GM21723 (cell line): ENCODE measurements around the gene KLRC1.
"Not testable (repeated sequence)": the region's sequence is repeated elsewhere in the genome, so short reads cannot be mapped to it uniquely, and the experiment has no call there.

Experiments
- ATAC-seq: cut with Tn5 transposase; IDR thresholded peaks from one replicate; pipeline ENCODE4 v1.9.1; 2021; ENCODE audit warnings: mild to moderate bottlenecking, moderate library complexity; ENCODE audit not compliant: unreplicated experiment

The KLRC1 gene

DNA sequence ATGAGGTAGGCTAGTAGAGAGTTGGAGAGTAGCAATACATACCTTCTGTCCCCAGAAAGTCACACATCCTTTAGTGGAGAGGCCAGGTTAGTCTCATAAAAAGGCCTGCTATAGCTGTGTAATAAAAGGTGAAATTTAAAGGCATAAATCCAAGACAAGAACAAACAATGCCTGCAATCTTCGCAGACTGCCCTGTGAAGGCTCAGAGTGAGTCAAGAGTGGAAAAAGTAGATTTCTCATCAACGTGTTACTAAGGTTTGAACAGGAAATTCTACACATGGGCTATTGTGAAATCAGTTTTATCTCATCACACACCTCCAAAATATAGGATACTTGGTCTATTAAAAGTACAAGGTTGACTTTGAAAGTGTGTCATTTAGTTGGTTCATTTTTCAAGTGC is at the start of gene KLRC1:
Gene KLRC1 (minus strand): TSS at position 222 of the 400 bp plus-strand sequence. CDS start 2,221 bp downstream, outside the sequence.
- ATAC-seq: no peak

DNA sequence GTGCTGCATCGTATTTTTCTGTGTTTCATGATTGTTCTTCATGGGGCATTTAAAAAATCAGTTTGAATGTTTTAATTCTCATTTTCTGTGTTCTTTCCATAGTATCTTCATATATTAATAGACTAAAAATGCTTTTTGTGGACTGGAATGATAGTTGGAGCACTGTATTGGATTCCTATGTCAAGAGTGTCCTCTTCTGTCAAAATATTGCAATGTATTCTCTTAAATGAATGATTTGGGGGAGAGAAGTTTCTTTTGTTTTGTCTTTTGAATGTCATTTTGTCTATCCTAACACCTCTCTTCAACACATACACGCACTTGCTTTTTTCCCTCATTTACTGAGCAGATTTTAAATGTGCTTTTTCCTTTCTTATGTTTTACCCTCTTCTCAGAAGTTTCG is 47.9 kb upstream of the KLRC1 start:
- no peak for ATAC-seq

DNA sequence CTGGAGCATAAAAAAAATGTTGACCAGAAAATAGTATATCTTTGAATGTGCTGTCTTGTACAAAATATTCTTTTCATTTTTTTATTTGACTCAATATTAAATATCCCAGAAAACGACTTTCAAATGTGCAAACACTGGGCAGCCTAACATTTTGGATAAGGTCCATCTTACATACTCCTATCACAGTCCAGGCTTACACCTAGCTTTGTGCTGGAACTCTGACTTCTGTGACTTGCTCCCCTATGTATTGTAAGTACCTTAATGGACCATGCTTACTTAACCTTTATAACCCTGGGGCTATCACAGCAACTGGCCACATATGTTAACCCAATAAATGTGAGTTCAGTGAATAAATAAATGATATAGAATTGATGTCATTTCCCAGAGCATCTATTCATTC is 44.9 kb upstream of the KLRC1 start:
- ATAC-seq: no peak

- ATAC-seq: no peak
Observed at GRCh38 chr12:10497602-10498001, 44.4 kb upstream of the KLRC1 start.

- no peak for ATAC-seq
Observed at GRCh38 chr12:10491766-10492165, 38.6 kb upstream of the KLRC1 start.

DNA sequence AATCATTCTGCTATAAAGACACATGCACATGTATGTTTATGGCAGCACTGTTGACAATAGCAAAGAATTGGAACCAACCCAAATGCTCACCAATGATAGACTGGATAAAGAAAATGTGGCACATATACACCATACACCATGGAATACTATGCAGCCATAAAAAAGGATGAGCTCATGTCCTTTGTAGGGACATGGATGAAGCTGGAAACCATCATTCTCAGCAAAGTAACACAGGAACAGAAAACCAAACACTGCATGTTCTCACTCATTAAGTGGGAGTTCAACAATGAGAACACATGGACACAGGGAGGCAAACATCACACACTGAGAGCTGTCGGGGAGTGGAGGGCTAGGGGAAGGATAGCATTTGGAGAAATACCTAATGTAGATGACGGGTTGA is 34.2 kb upstream of the KLRC1 start:
- not testable (repeated sequence) for ATAC-seq

DNA sequence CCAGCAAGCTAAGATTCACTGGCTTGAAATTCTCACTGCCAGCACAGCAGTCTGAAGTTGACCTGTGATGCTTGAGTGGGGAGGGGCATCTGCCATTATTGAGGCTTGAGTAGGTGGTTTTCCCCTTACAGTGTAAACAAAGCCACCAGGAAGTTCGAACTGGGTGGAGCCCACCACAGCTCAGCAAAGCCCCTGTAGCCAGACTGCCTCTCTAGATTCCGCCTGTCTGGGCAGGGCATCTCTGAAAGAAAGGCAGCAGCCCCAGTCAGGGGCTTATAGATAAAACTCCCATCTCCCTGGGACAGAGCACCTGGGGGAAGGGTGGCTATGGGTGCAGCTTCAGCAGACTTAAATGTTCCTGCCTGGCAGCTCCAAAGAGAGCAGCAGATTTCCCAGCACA is 28.7 kb upstream of the KLRC1 start:
- not testable (repeated sequence) for ATAC-seq

DNA sequence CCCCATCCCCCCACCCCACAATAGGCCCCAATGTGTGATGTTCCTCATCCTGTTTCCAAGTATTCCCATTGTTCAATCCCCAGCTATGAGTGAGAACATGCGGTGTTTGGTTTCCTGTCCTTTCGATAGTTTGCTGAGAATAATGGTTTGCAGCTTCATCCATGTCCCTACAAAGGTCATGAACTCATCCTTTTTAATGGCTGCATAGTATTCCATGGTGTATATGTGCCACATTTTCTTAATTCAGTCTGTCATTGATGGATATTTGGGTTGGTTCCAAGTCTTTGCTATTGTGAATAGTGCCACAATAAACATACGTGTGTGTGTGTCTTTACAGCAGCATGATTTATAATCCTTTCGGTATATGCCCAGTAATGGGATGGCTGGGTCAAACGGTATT is 19.6 kb upstream of the KLRC1 start:
- not testable (repeated sequence) for ATAC-seq

GRCh38 chr12:10469701-10470100 is 16.5 kb upstream of the KLRC1 start:
- no peak for ATAC-seq

DNA sequence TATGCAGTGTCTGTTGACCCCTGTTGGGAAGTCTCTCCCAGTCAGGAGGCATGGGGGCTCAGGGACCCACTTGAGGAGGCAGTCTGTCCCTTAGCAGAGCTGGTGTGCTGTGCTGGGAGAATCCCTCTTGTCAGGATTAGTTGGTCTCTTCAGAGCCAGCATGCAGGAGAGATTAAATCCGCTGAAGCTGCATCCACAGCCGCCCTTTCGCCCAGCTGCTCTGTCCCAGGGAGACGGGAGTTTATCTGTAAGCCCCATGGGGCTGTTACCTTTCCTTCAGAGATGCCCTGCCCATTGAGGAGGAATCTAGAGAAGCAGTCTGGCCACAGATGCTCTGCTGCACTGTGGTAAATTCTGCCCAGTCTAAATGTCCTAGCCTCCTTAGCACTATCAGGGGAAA is 13.1 kb upstream of the KLRC1 start:
- no peak for ATAC-seq

DNA sequence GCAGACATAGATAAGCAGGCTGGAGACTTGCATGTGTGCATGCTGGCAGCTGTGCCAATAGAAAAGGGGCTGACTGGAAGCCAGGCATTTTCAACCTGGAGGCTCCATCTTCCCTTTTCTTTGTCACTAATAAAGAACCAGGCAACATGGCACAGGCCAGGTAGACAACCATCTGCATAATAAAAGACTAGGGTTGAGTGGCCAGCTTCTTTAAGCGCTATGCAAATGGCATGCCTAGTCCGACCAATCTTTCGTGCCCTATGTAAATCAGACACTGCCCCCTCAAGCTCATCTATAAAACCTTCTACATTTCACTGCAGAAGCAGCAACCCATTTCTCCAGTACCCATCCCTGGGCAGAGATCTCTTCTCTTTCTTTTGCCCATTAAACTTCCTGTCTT is 4.6 kb upstream of the KLRC1 start:
- ATAC-seq: no peak

DNA sequence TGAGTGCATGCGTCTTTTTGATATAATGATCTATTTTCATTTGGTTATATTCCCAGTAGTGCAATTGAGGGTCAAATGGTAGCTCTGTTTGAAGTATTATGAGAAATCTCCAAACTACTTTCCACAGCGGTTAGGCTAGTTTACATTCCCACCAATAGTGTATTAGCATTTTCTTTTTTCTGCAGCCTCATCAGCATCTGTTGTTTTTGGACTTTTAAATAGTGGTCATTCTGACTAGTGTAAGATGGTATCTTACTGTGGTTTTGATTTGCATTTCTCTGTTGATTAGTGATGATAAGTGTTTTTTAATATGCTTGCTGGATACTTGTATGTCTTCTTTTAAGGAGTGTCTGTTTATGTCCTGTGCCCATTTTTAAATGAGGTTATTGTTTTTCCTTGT is 3.7 kb upstream of the KLRC1 start:
- no peak for ATAC-seq

- ATAC-seq: no peak
Observed at GRCh38 chr12:10455766-10456165, 2.6 kb upstream of the KLRC1 start.

DNA sequence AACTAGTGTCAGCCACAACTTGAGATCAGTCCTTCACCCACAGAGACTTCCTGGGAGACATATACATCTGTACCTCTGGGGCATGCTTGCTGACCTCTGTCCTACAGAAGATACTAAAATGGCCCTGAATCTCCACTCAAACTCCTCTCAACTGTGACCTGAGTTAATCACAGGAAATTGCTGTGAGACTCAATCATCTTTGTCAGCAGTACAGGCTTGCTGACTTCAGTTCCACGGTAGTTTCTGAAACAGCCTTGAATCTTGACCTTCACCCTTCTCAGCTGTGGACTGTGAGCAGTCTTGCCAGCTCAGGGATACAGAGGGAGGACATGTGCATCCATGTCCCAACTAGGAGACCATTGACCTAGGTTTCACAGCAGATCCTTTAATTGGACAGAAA is 1.4 kb upstream of the KLRC1 start:
- no peak for ATAC-seq

- ATAC-seq: no peak
Observed at GRCh38 chr12:10448236-10448635, 4.9 kb downstream of the KLRC1 start.

- not testable (repeated sequence) for ATAC-seq
Observed at GRCh38 chr12:10446052-10446451, 7.1 kb downstream of the KLRC1 start.

- ATAC-seq: not testable (repeated sequence)
Observed at GRCh38 chr12:10441144-10441543, 12.0 kb downstream of the KLRC1 start.

- not testable (repeated sequence) for ATAC-seq
Observed at GRCh38 chr12:10439608-10440274, 13.4 kb downstream of the KLRC1 start.

GRCh38 chr12:10437601-10438000 is 15.6 kb downstream of the KLRC1 start:
- not testable (repeated sequence) for ATAC-seq

DNA sequence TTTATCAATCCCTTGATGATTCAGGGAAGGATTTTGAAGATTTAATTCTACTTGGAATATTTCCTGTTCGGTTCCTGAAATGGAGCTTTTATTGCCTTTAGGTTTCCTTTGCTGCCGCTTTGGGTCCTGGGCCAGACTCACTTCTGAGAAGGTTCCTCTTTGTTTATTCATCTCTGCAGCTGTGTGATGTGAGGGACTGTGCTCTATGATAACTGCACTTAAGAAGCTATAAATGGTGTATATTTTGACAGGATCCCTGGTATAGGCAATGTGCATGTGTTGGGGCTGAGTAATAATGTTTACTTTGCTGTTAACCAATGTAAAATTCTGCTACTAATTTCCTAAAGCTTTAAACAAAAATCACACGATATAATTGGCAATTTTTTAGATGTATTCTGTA is 17.4 kb downstream of the KLRC1 start, which contains the start of gene KLRC2:
Gene KLRC2 (minus strand): TSS at position 195 of the 400 bp plus-strand sequence. CDS start 24 bp downstream, at position 171.
- ATAC-seq: not testable (repeated sequence)

DNA sequence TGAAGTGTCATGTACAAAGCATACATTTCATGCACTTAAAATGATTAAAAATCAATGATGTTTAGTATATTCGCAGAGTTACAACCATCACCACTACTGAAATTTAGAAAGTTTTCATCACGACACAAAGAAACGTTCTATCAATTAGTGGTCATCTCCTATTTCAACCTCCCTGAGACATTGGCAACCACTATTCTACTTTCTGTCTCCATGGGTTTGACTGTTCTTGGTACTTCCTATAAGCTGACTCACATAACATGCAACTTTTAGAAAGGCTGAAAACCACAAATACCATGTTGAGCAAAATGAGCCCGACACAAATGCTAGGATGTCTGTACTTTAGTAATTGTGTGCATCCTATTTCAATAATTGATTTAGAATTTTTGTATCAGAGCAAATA is 22.6 kb downstream of the KLRC1 start:
- not testable (repeated sequence) for ATAC-seq

DNA sequence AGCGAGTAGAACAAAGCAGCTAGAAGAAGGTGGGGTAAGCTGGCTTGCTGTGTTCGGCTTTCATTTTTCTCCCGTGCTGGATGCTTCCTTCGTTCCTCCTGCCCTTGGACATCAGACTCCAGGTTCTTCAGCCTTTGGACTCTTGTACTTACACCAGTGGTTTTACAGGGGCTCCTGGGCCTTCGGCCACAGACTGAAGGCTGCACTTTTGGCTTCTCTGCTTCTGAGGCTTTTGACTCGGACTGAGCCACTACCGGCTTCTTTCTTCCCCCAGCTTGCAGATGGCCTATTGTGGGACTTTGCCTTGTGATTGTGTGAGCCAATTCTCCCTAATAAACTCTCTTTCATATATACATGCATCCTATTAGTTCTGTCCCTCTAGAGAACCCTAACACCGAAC is 27.2 kb downstream of the KLRC1 start:
- not testable (repeated sequence) for ATAC-seq
